ENCODE data around the gene NCDN.

NCDN gene, protein sequence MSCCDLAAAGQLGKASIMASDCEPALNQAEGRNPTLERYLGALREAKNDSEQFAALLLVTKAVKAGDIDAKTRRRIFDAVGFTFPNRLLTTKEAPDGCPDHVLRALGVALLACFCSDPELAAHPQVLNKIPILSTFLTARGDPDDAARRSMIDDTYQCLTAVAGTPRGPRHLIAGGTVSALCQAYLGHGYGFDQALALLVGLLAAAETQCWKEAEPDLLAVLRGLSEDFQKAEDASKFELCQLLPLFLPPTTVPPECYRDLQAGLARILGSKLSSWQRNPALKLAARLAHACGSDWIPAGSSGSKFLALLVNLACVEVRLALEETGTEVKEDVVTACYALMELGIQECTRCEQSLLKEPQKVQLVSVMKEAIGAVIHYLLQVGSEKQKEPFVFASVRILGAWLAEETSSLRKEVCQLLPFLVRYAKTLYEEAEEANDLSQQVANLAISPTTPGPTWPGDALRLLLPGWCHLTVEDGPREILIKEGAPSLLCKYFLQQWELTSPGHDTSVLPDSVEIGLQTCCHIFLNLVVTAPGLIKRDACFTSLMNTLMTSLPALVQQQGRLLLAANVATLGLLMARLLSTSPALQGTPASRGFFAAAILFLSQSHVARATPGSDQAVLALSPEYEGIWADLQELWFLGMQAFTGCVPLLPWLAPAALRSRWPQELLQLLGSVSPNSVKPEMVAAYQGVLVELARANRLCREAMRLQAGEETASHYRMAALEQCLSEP

DNA sequence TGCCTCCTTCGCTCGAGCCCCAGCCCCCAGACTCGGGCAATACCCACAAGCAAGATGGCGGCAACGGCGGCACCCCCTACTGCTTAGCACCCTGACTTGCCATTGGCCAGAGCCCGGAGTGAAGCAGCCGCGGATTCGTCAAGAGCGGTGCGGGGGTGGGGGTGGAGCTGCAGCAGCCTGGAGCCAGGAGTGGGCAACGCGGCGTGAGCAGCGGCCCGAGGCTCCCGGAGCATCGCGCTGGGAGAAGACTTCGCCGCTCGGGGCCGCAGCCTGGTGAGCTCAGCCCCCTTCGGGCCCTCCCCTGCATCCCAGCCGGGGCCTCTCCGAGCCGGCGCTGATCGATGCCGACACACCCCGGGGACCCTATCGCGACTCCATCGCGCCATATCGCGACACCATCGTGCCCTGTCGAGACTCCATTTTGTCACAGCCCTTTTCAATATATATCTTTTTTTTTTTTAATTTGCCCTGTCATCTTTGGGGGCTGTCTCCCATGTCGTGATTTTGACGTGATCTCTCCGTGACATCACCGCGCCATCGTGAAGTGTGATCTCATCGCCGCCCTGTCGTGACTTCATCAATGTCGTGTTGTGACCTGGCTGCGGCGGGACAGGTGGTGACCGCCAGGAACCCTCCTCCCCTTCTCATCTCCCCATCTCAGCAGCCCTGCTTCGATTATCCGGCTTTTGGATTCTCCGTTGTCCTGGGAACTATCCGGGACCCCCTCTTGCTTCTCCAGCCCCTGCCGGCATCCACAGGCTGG lies at the start of gene NCDN:
NCDN (plus strand) TSS at position 189 of the 763 bp plus-strand sequence; CDS start at position 581, 392 bp downstream.
- DNase-seq = peak; percentile 98

DNA sequence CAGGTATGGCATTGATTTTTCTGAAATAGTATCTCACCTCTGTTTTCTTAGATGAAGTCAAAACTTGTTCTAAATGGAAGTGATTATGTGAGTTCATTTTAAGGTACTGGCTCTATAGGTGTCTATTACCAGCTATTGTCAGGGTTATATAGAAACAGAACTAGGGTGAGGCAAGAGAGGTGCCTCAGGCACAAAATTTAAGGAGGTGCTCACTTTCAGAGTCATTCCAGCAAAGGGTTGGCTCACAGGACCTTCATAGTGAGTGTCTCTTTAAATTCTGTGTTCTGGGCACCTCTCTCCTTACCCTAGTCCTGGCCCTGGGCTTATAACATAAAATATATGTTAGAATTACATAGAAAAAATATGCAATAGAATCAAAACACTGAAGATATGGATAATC lies 49.7 kb upstream of the NCDN start:
- no peak for DNase-seq

DNA sequence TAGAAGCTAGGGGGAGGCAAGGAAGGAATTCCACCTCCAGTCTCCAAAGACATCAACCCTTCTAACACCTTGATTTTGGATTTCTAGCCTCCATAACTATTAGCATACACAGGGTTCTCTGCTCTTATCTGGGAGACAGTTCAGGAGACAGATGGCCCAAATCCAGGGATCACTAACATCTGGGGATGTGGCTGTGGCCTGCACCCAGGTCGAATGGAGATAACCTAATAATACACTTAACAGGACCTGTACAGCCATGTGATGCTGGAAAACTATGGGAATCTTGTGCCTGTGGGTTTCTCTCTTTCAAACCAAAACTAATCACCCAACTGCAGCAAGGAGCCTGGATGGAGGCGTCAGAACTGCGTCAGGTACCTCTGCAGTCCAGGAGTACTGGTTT lies 48.0 kb upstream of the NCDN start:
- DNase-seq = no peak

DNA sequence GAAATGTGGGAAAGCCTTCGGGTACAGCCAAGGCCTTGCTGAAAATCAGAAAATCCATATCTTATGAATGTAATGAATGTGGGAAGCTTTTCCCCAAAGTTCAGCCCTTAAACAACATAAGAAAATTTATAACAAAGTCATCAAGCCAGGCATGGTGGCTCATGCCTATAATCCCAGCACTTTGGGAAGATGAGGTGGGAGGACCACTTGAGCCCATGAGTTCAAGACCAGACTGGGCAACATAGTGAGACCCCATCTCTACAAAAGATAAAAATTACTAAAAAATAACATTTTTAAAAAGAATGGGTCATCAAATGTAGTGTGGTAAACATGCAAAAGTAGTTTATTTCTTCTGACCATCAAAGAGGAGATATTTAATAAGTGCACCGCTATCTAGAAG lies 46.3 kb upstream of the NCDN start:
- DNase-seq = no peak

DNA sequence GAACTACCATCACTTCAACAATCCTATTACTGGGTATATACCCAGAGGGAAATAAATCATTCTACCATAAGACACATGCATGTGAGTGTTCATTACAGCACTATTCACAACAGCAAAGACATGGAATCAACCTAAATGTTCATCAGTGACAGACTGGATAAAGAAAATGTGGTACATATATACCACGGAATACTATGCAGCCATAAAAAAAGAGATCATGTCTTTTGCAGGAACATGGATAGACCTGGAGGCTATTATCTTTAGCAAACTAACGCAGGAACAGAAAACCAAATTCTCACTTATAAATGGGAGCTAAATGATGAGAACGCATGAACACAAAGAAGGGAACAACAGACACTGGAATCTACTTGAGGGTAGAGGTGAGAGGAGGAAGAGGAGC lies 39.4 kb upstream of the NCDN start:
- no peak for DNase-seq

DNA sequence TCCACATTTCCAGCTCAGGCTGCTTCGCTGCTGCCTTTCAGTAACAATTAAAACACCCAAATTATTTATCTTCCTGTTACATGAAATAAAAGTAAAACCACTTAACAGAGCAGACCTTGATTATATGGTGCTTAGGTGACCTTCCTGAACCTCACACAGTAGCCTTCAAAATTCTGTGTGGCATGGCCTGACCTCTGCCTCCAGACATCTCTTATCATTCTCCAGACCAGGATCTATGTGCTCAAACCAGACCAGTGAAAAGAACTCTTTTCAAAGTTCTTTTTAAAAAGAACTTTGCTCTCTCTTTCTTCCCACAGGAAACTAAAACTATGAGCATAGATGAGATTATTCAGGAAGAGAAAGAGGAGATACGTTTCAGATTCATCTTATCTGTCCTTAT lies 38.2 kb upstream of the NCDN start:
- no peak for DNase-seq

DNA sequence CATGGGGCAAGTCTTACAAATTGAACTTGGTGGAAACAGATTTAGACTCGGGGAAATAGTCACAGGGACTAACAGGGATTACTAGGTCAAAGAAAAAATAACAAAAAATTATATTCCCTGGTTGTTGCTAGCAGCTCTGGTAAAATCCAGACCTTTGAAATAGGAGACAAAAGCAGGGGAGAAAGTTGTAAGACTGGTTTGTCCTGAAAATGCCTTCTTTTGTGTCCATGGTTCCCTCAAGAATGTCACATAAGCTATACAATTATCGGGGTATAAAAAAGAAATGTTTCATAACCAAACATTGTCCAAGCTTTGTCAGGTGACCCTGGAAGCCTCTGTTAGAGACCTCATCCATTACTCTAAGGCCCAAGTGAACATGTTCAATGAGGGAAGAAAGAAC lies 33.5 kb upstream of the NCDN start:
- DNase-seq = peak; percentile 8

DNA sequence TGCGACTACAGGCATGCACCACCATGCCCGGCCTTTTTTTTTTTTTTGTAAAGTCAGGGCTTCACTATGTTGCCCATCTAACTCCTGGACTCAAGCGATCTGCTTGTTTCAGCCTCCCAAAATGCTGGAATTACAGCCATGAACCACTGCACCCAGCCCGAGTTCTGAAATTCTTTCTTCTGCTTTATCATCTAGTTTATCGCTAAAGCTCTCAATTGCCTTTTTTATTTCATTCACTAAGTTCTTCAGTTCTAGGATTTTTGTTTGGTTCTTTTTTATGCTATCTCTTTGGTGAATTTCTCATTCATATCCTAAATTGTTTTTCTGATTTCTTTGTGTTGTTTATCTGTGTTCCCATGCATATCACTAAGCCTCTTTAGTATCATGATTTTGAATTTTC lies 27.4 kb upstream of the NCDN start:
- DNase-seq = no peak

DNA sequence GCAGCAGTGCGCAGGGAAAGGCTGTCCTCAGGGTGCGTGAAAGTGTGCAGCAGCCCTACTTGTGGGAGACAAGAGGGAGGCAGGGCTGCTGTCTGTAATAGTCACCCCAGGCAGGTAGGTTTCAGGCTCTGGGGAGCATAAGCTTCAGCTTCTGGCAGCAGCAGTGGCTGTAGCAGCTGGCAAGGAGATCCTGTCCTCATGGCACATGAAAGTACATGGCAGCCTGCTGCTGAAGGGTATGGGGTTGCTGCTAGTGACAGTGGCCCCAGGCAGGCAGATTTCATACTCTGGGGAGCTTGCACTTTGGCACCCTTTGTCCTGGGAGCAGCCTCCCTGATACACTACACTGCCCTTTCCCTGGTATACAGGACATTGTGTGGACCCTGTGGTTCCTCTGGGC lies 26.7 kb upstream of the NCDN start:
- DNase-seq = no peak

DNA sequence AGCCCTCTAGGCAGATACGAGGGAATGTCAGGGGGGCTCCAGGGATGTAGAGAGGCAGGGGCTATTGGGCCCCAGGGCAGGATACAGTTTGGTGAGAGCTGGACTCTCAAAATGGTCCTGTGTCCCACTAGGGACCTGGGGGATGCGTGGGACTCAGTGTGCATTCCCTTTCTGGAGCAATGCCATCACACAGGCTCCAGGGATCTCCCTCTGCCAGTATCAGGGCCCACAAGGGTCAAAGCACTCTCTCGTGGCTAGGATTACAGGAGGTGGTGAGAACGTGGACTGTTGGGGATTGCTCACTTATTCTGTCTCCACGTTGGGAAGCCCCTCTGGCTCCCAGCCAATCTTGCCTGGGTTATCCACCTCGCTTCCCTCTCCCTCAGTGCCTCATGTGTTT lies 26.2 kb upstream of the NCDN start:
- DNase-seq = no peak

DNA sequence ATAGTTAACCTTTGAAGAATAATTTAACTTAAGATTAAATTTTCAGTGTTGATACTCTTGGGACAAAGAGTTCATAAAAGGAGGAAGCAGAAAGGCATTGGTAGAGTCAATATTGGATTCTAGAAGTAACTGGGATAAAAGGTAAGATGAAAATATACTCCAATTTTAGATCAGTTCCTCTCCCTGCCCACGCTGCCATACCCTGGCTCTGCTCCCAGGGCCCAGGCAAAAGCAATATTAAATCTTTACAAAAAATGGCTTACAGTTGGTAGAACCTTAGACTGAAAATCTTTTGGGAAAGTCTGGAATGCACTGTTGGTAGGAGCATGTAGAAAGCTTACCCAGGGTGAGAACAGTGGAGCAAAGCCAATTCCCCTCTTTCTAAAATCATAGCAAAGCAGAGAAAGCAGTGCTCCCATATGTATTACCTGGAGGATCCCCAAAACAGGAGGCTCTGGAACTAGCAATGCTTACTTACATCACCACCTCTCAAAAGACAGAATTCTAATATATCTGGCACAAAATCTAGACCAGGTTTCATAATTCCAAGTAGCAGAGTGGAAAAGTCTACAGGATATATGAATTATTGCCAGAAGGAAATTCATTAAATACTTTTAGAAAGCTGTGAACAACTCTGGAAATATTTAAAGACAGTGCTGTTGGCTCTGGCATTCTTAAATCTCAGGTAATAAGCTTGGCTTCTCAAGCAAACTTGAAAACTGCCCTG lies 24.9 kb upstream of the NCDN start:
- no peak for DNase-seq

DNA sequence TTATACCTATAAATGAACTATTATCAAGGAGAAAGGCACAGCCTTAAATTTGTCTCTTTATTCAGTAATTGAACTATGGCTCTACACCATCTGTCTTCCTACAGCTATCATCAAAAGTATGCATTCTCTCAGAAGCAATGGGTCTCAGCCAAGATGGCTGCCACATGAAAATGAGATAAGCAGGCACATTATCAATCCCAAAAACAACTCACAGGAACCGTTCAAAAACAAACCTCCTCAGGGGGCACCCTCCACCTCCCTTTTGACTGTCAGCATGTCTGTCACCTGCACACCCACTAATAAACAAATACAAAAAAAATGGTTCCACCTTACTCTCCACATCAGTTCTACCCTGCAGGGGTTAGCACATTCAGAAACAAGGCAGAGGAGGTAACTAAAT lies 24.0 kb upstream of the NCDN start:
- DNase-seq = no peak

DNA sequence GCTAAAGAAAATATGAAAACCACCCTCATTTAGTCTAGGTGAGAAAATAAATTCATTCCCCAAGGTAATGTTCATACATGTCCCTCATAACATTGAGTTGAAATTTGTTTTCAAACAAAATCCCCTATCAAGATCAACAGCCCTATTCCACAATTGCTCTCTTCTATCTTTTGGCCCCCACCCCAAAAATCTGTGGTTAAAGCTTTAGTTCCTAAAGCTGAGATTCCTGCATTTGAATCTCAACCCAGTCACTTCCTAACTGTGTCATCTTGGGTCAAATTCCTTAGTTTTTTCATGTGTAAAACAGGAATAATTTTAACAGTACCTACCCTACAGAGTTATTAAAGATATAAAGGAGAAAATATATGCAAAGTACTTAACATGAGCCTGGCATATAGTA lies 22.4 kb upstream of the NCDN start:
- no peak for DNase-seq

DNA sequence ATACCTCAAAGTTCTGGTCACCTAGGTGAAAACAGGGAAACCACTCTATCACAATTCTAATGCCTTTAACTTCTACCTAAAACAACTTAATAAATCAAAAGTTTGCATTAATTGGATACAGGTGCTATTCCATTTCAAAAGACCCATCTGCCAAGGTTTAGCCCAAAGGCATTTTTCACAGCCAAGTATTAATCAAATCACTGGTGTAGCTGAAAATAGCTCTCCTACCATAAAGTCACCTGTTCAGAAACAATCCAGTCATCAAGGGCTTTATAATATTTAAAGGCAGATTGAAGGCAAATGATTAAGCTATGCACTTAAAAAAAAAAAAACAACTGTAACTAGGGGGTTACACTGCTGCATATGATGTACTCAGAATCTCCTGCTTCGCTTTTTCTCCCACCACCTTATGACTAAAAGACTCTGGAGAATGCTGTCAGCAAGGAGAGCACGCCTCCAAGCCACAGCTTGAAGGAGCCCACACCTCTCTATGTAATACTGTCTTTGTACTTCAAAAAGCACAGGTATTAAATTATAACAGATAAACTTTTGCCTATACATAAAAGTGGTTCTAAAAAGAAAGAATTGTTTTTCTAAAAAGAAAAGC lies 20.9 kb upstream of the NCDN start:
- no peak for DNase-seq

DNA sequence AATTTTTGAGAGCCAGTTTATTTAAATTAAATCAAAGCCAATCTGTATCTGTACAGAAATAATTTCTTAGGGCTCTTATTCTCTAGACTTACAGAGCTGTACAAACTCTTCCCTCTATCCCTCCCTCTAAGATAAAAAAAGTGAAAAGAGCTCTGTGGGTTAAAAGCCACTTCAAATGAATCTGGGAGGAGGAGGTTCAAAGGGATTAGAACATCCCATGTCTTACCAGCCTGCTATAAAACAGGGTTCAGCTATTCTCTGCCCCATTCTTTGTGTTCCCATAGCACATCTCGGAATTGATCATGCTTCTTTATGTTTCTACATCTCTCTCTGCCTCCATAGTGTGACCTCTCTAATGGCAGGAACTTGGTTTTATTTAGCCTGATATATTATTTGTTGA lies 19.8 kb upstream of the NCDN start:
- DNase-seq = no peak

DNA sequence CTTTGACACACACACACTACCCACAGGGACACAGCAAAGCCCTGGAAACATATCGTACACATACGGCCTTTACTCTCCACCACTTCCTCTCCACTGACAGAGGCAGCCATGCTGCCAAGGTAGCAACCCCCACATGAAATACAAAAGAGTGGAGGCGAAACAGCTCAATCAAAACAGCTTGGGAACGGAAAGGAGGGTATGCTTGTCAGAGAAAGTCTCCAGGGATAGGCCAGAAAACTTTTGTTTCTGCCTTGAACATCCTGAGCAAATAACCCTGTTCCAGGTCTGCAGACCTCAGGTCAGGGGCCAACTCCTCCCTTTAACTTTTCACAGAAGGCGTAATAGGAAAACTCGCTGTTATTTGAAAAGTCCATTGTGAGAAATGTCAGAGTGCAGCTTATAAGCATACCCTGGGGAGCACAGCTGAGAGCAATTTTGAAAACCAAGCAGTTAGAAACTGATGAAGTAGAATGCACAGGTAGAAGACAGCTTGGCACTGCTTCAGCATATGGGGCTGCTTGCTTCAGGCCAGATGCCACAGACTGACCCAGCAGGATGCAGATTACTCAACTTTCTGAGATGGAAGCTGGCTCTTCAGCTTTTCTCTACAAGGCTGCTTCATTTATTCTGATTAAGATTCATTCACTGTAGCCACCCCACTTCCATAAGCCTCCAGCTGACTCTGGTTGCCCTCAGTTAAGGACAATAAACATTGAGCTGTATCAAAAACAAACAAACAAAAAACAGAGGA lies 18.4 kb upstream of the NCDN start:
- peak; percentile 58 for DNase-seq

DNA sequence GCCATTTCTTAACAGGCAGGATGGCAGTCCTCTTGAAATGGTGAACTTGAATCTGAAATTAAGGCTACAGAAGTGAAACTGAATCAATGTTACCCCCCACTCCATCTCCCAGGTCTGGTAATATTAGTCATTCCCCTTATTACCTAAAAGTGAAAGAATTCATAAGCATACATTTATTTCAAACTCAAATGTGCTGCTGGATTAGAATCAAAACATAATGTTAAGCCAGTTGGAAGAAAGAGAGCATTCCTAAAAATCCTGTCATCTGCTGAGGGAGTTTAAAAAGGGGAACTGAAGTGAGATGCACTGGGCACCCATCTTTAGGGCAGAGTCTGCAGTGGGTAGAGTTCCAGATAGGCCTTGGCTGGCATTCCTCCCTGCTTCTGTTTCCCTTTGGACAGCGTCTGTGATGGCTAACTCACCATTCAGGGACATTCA lies 17.8 kb upstream of the NCDN start:
- no peak for DNase-seq

DNA sequence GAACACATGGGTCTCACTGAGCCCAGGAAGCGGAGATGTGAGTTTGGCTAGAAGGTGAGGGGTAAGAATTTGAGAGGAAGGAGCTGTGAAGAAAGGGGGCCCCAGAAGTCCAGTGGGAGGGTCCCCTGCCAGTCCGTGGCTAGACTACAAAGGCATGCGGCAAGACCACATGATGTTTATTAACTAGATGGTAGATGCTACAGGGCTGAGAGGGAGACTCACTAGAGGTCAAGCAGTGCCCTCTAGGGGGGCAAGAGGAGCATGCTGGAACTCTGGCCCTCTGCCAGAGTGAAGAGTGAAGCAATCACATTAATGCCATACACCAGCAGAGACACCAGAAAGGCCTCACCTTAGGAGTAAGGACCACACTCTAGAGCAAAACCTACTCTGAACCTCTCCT lies 12.6 kb upstream of the NCDN start:
- peak; percentile 60 for DNase-seq

DNA sequence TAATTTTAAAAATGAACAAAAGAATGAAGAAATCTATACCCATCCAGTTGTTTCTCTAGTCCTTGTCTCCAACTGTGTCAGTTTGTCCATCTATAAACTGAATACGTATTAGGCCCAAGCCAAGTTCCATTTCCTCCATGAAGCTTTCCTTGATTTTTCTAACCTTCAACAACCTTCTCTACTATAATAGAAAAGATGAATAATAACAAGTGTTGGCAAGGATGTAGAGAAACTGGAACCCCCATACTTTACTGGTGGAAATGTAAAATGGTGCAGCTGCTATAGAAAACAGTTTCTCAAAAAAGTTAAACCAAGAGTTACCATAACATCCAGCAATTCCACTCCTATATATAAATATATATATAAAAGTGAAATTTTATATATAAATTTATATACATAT lies 11.0 kb upstream of the NCDN start:
- DNase-seq = no peak

DNA sequence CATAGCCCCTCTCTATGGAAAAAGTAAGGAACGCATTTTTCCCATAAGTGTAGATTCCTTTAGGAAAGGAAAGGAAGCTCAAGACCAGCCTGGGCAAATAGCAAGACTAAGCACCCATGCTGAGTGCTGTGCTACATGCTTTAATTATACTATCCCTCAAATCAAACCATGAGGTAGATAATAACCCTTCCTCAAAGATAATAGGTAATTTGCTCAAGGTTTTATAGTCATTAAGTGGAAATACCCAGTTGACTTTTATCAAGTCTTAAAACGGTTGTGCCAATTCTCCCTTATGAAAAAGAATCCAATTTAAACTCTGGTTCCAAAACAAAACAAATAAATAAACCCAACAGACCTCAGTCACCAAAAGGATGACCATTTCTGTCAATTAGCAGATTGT lies 3.7 kb upstream of the NCDN start:
- no peak for DNase-seq

DNA sequence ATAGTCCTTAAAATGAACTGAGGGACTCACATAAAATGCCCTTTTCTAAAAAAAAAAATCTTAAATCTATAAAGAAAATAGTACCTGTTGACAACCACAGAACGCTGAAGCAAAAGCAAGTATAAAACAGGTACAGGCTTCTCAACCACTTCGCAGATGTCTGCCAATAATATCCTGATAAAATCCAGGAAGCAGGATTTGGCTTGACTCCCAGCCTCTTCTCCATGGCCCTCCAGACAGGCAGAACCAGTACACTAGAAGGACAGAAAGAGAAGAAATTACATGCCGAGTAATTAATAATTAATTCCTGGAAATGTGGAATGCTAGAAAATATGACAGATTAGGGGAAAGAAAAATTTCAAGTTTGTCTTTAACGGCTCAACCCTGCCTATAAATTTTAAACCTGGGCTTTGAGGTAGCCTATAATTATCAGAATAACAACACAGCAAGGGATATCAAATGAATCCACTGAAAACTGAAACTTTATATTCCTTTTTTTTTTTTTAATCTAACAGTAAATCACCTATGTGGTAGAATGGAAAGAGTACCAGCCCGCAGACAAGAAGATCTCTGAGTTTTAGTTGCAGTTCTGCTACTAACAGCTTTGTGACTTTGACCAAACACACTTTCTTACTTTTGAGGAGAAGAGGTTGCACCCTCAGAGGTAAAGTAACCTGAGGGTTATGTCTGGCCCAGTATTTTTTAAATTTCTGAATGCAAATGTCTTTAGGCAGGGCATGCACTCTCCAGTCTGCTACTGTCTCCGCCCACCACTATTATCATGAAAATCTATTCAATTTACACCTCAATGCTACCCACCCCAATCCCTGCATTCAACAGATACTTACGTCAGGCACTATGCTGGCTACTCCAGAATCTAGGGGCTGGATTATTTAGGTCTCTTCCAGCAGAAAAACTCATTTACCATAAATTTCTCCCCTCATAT lies 3.1 kb upstream of the NCDN start:
- DNase-seq = peak; percentile 61

Data from DMS79 (cell line).